HepG2 (cell line): ENCODE measurements around the gene CDKL2. TPM values are rescaled to one million over a fixed set of nuclear protein-coding genes. Genes with fewer than 3 reads are reported as not detected.

ENCODE experiments used
- polyA plus RNA-seq, 8 experiments: library from polyadenylated mRNA; depleted of rRNA in 3 of 8; stranded (reverse) in 7 of 8; unstranded in 1 of 8; fragments of >200 nt; fragmentation: Illumina TruSeq in 4 of 8; extraction: Trizol in 4 of 8; gene quantifications; 2 replicates each; pipeline versions ENCODE4 v1.2.1 to v1.2.3, GENCODE V29; 2011 to 2016; ENCODE audit warnings: low read depth in 4 of 8, missing spikeins in 1 of 8, mixed read lengths in 1 of 8; ENCODE audit not compliant: insufficient read depth in 1 of 8
- small RNA-seq, 3 experiments: library from RNA; depleted of rRNA; stranded (forward); fragments of <200 nt; gene quantifications; one replicate each; pipeline ENCODE3, GENCODE V24; 2012; ENCODE audit warnings: low read depth in 2 of 3, low replicate concordance in 1 of 3; ENCODE audit not compliant: insufficient read length in 3 of 3, insufficient read depth in 2 of 3
- total RNA-seq, 5 experiments: library from RNA; depleted of rRNA; stranded (reverse); fragments of >200 nt; fragmentation: Illumina TruSeq; extraction: Trizol; gene quantifications; 2 replicates each; pipeline ENCODE4 v1.2.3, GENCODE V29; 2016; ENCODE audit warnings: low read depth in 1 of 5

The CDKL2 gene
- total and polyA plus RNA-seq, 2 of the 13 experiments (the other 11 are each of a cell fraction or from before 2014, with no cell fraction given) = not detected

Small RNAs within 50 kb of the gene (small RNA-seq; reads per million reads assigned to genes)
- gene RF00019 = 0 reads per million in 3 experiments

Other genes with a start within 250 kb of the CDKL2 start
- gene RCHY1, start 116.1 kb downstream of the CDKL2 start, total RNA-seq (2016; rRNA removed; fragmentation: Illumina TruSeq; extraction: Trizol) = 30.5 and 42.6 TPM in 2 replicates
- gene RCHY1, start 116.1 kb downstream of the CDKL2 start, polyA plus RNA-seq (2011; rRNA removed) = 14.6 and 19.9 TPM in 2 replicates
- gene THAP6, start 116.1 kb downstream of the CDKL2 start, total RNA-seq (2016; rRNA removed; fragmentation: Illumina TruSeq; extraction: Trizol) = 9.3 and 10.6 TPM in 2 replicates
- gene THAP6, start 116.1 kb downstream of the CDKL2 start, polyA plus RNA-seq (2011; rRNA removed) = 14.4 and 14.7 TPM in 2 replicates
- gene ODAPH, start 74.5 kb downstream of the CDKL2 start, total RNA-seq (2016; rRNA removed; fragmentation: Illumina TruSeq; extraction: Trizol) = not detected in 2 replicates
- 0.50 TPM in 1 of 2 replicates, not detected in the other for gene ODAPH, start 74.5 kb downstream of the CDKL2 start, polyA plus RNA-seq (2011; rRNA removed)
- gene G3BP2, start 42.9 kb upstream of the CDKL2 start, total RNA-seq (2016; rRNA removed; fragmentation: Illumina TruSeq; extraction: Trizol) = 179 and 316 TPM in 2 replicates
- gene G3BP2, start 42.9 kb upstream of the CDKL2 start, polyA plus RNA-seq (2011; rRNA removed) = 45.9 and 51.7 TPM in 2 replicates
- 87.7 and 111 TPM in 2 replicates for gene USO1, start 94.0 kb upstream of the CDKL2 start, total RNA-seq (2016; rRNA removed; fragmentation: Illumina TruSeq; extraction: Trizol)
- gene USO1, start 94.0 kb upstream of the CDKL2 start, polyA plus RNA-seq (2011; rRNA removed) = 40.8 and 52.2 TPM in 2 replicates